Stimulated activated effector memory CD8-positive, alpha-beta T cell treated with anti-CD3 and anti-CD28 coated beads, Interleukin-12 subunit alpha, Interleukin-12 subunit beta, amount 100 ng/mL, for 72 hours (primary cell): ENCODE measurements around the gene CPSF3.
A peak's percentile ranks its signal among the peaks of the same experiment; 100 is the strongest.

Experiments used
- ATAC-seq: fragments of 150-1000 bp; cut with Tn5 transposase; 2 replicates; pipeline ENCODE4 v1.10.0; 2021
- DNase-seq, 2 donors: peaks; one replicate each; pipeline ENCODE4 v3.0.0; 2021 to 2022; ENCODE audit warnings: low spot score in 2 of 2
- H3K27ac Mint-ChIP-seq: one replicate; pipeline ENCODE4 v1.8.0; 2022; ENCODE audit warnings: mild to moderate bottlenecking, mixed read lengths
- H3K36me3 Mint-ChIP-seq: one replicate; pipeline ENCODE4 v1.8.0; 2022; ENCODE audit warnings: mild to moderate bottlenecking, mixed read lengths
- H3K4me1 Mint-ChIP-seq: one replicate; pipeline ENCODE4 v1.8.0; 2022; ENCODE audit warnings: mixed read lengths
- H3K4me3 Mint-ChIP-seq: one replicate; pipeline ENCODE4 v1.8.0; 2022; ENCODE audit warnings: mild to moderate bottlenecking, mixed read lengths
- H3K9me3 Mint-ChIP-seq: one replicate; pipeline ENCODE4 v1.8.0; 2022; ENCODE audit warnings: mixed read lengths

CPSF3 gene

DNA sequence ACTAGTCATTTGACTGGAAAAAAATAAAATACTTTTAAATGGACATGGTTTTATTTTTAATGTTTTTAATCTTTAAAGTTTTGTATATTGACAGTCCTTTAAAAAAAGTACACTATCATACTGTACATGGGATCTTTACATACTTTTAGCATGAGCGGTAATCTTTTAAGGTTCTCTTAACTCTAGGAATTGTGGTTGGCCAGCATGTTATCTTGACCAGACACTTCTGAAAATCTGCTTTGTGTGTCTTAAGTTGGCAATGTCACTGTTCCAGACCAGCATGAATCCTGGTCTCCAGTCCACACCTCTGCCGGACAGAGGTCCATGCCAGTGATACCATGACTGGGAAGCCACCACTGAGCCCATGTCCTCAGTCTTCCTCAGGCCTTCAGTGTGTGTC is 17.8 kb upstream of the CPSF3 start:
- DNase-seq (no peak), ATAC-seq (no peak)
- no peak overlapping the region for H3K27ac Mint-ChIP-seq
- H3K4me1 Mint-ChIP-seq = peaks cover 8% of the 10 kb centered on the region
- H3K36me3 Mint-ChIP-seq = peaks cover 42% of the 10 kb centered on the region
- H3K4me3 Mint-ChIP-seq = no peak overlapping the region
- H3K9me3 Mint-ChIP-seq = no peaks in the 10 kb centered on the region

DNA sequence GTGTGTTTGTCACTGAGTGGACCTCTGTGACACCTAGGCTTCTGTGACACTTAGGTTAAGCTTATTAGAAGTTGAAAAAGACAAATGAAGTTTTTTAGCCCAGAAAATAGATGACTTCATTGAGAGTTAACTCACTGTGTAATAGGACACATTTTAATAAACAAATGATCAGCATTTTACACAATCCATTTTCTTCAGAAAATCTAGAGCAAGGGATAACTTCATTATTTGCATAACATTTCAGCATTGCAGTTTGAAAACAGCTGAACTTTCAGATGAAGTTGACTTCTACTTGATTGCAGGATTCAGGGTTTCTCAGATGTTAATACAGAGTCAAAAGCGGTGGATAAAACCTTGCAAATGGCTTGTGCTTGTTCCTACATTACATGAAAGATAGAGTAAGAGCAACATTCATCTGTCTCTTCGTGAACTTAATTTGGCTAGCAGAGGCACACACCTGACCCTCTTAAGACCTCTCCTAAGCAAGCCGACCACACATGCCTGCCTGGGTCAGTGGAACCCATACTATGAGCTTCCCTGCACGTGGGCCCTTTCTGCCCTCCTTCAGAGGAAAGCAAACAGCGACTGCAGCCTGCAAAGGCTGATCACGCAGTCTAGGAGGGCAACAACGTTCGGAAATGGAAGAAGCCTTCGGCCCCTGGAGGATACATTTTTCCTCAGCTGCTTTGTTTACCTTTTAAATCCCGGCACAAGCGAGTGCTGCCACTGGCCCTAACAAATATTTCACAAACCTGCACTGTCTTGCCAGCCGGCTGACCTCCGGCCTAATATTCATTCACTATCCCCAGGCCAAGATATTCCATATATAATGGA is 16.7 kb upstream of the CPSF3 start:
- Mint-ChIP-seq H3K27ac (no peak overlapping the region), H3K9me3 (no peaks in the 10 kb centered on the region), H3K4me1 (no peaks in the 10 kb centered on the region), H3K4me3 (no peak overlapping the region), H3K36me3 (peaks cover 53% of the 10 kb centered on the region)
- DNase-seq = no peak
- ATAC-seq = no peak

DNA sequence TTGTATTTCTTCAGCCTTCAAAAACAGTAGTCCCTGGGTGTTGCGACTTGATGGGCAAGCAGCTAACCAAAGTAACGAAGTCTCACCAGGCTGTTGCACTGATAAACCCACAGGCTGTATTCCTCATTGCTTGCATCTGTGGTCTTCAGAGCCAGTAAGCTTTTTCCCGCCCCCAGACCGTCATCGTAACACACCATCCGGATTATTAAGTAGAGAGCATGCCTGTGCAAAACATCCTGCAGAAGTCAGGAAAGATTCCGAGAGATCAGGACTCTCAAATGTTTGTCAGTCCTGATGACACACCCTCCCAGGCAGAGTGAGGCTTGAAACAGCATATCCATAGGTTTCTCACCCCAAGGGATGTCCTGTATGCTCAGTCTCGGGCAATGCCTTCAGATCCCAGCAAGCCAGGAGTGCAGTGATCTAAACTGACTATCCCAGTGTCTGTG is 16.1 kb upstream of the CPSF3 start:
- Mint-ChIP-seq H3K9me3 (no peaks in the 10 kb centered on the region), H3K4me3 (no peak overlapping the region), H3K4me1 (no peaks in the 10 kb centered on the region), H3K27ac (peak overlapping the region; percentile 70), H3K36me3 (peaks cover 59% of the 10 kb centered on the region)
- ATAC-seq = no peak
- no peak for DNase-seq

DNA sequence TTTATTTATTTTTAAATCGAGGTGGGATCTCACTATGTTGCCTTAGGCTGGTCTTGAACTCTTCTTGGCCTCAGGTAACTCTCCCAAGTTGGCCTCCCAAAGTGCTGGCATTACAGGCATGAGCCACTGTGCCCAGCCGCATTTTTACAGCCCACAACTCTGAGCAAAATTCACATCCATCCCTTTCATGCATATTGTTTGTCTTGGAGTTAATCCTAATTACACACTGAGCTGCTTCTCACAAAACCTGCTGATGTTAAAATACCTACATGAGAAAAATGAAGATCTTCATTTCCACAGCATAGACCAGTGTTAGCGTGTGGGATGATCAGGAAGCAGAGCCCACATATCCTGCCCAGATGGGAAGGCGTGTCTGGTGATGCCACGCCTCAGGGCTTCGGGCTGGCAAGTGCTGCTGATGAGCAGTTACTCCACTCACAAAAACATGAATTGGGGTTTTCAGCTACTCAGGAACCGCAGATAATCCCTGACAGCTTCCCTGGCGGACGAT is 14.8 kb upstream of the CPSF3 start:
- ATAC-seq (no peak), DNase-seq (no peak)
- Mint-ChIP-seq H3K36me3 (peaks cover 68% of the 10 kb centered on the region), H3K9me3 (no peaks in the 10 kb centered on the region), H3K4me1 (peaks cover 2% of the 10 kb centered on the region), H3K4me3 (no peak overlapping the region), H3K27ac (no peak overlapping the region)

DNA sequence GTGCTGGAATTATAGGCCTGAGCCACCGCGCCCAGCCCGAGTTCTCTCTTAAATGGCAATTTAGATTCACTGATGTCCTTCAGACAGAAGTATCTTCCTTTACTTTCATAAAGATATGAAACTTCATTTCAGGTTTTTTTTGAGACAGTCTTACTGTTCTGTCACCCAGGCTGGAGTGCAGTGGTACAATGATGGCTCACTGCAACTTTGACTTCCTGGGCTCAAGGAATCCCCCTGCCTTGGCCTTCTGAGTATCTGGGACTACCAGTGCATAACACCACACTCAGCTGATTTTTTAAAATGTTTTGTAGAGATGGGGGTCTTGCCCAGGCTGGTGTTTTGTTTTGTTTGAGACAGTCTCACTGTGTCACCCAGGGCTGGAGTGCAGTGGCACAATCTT is 13.3 kb upstream of the CPSF3 start:
- Mint-ChIP-seq H3K4me1 (peaks cover 6% of the 10 kb centered on the region), H3K9me3 (no peaks in the 10 kb centered on the region), H3K4me3 (no peak overlapping the region), H3K27ac (no peak overlapping the region), H3K36me3 (peaks cover 80% of the 10 kb centered on the region)
- ATAC-seq = no peak
- DNase-seq = no peak

DNA sequence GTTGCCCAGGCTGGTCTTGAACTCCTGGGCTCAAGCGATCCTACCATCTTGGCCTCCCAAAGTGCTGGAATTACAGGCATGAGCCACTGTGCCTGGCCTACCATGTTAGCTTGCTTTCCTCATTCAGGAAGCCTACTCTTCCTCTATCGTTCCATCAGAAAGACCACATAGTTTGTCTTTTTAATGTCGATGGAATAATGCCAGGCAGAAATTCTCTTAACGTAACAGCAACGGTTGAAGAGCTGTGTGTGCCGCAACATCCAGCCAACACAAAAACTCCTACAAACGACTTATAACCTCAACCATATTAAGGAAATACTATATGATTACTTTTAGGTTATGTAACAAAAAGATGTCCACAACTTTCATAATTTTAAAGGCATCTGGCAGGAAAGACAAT is 10.7 kb upstream of the CPSF3 start:
- no peak overlapping the region for H3K4me3 Mint-ChIP-seq
- no peaks in the 10 kb centered on the region for H3K9me3 Mint-ChIP-seq
- H3K36me3 Mint-ChIP-seq = peaks cover 92% of the 10 kb centered on the region
- DNase-seq (no peak), ATAC-seq (no peak)
- H3K4me1 Mint-ChIP-seq = peaks cover 29% of the 10 kb centered on the region
- H3K27ac Mint-ChIP-seq = no peak overlapping the region

DNA sequence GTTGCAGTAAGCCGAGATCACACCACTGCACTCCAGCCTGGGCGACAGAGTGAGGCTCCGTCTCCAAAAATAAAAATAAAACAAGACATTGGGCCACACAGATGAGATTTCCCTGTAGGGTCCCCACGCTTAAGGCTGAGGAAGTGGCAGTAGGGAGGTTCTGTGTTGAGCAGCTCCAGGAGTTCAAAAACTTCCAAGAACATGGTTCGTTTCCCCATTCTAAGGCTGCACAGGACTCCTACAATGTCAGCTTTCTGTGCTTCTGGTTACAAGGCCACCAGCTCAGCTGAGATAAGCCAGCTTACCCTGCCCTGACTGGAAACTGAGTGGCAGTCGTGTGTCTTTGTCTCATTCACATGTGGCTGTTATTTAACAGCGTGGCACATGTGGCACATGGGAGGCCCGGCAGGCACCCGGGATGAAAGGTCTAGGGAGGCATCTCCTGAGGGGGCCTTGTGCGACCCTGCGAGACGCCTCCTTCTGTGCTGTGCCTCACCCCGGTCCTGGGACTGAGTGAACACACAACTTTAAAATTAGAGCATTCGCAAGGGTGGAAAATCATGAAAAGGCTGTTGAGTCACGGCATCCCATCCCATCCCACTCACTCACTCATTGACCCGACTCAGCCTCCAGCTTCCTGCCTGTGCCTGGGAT is 7.8 kb upstream of the CPSF3 start:
- DNase-seq (no peak), ATAC-seq (no peak)
- Mint-ChIP-seq H3K4me3 (no peak overlapping the region), H3K27ac (peak overlapping the region; percentile 43), H3K36me3 (peaks cover 83% of the 10 kb centered on the region), H3K9me3 (no peaks in the 10 kb centered on the region), H3K4me1 (peaks cover 56% of the 10 kb centered on the region)

DNA sequence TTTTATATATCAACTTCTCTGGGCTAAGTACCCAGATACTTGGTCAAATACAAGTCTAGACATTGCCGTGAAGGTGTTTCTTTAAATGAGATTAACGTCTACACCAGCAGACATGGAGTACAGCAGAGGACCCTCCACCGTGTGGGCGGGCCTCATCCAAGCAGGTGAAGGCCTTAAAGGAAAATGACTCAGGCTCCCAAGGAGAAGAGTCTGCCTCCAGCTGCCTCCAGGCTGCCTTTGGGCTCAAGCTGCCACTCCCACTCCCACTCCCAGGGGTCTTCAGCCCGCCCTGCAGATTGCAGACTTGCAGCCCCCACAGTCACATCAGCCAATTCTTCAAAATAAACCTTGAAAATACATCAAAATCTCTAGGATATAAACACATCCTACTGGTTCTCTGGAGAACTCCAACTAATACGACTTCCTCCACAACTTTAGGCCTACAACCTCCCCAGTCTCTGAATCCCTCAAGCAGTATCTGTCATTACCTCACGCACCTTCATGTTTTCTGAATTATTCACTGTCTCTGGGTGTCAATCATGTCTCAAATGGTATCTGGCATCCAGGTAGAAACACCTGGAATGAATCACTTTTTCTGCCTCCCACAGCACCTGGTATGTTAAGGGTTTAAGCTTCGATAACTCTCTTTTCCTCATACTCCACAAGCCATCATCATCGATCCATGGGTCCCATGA is 7.0 kb upstream of the CPSF3 start:
- peaks cover 80% of the 10 kb centered on the region for H3K36me3 Mint-ChIP-seq
- DNase-seq (no peak), ATAC-seq (no peak)
- H3K9me3 Mint-ChIP-seq = no peaks in the 10 kb centered on the region
- H3K27ac Mint-ChIP-seq = peak overlapping the region; percentile 88
- no peak overlapping the region for H3K4me3 Mint-ChIP-seq
- H3K4me1 Mint-ChIP-seq = peaks cover 58% of the 10 kb centered on the region

DNA sequence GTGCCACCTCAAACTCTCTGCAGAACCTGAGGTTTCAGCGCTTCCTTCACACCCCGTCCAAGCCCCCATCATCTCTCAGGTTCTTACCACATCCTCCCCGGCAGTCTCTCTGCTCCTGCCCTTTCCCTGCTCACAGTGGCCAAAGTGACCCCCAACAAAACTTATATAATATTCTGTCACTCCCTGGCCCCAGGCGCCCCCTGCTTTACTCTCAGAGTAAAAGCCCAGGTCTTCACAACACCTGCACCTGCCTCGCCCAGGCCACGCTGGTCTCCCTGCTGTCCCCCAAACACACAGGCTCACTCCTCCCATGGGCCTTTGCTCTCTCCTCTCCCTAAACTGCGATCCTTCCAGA is 6.5 kb upstream of the CPSF3 start:
- ATAC-seq = peak; percentile 42
- peak overlapping the region; percentile 88 for H3K27ac Mint-ChIP-seq
- no peaks in the 10 kb centered on the region for H3K9me3 Mint-ChIP-seq
- H3K4me3 Mint-ChIP-seq = no peak overlapping the region
- no peak for DNase-seq
- peaks cover 63% of the 10 kb centered on the region for H3K4me1 Mint-ChIP-seq
- peaks cover 80% of the 10 kb centered on the region for H3K36me3 Mint-ChIP-seq

DNA sequence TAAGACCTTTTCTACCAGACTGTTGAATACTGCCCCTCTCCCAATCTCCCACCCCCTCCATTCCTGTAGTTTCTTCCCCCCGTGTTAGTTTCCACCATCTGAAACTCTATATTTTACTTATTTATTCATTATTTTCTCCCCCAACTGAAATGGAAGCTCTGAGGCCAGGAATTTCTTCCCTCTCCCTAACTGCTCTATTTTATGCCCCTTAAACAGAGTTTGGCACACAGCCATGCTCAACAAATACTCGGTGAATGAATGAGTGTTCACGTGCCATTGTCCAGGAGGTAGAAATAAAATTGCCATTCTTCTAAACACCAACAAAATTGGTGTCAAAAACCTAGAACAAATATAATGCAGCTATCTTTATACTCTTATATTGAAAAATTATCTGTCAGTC is 5.7 kb upstream of the CPSF3 start:
- Mint-ChIP-seq H3K27ac (peak overlapping the region; percentile 88), H3K9me3 (no peaks in the 10 kb centered on the region), H3K4me3 (no peak overlapping the region), H3K36me3 (peaks cover 80% of the 10 kb centered on the region), H3K4me1 (peaks cover 71% of the 10 kb centered on the region)
- DNase-seq = no peak
- no peak for ATAC-seq

DNA sequence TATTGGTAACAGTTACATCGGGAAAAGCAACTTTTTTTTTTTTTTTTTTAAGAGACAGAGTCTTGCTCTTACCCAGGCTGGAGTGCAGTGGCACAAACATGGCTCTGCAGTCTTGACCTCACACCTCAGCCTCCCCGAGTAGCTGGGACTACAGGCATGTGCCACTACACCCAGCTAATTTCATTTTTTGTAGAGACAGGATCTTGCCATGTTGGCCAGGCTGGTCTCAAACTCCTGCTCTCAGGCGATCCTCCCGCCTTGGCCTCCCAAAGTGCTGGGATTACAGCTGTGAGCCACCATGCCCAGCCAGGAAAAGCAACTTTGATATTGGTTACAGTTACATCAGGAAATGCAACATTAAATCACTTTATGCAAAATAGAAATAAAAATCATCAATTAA is 4.7 kb upstream of the CPSF3 start:
- DNase-seq (no peak), ATAC-seq (no peak)
- Mint-ChIP-seq H3K4me3 (no peak overlapping the region), H3K27ac (peak overlapping the region; percentile 17), H3K9me3 (no peaks in the 10 kb centered on the region), H3K36me3 (peaks cover 84% of the 10 kb centered on the region), H3K4me1 (peaks cover 71% of the 10 kb centered on the region)

DNA sequence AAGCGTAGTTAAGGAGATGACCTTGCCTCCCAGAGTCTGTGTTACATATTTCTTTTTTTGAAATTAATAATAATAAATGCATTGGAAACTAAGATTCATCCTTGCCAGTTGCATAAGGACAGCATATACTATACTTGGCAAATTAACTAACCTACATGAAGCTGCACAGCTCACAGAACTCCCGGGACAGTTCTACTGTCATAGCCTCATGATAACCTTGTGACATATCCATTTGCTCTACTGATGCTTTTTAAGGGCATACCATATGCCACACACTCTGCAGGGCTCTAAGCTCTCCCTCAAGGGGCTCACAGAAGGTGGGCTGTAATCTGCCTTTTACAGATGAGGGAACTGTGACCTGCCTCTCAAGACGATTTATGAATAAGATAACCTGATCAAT is 3.9 kb upstream of the CPSF3 start:
- Mint-ChIP-seq H3K4me3 (no peak overlapping the region), H3K4me1 (peaks cover 67% of the 10 kb centered on the region), H3K27ac (no peak overlapping the region), H3K36me3 (peaks cover 78% of the 10 kb centered on the region), H3K9me3 (no peaks in the 10 kb centered on the region)
- no peak for ATAC-seq
- no peak for DNase-seq

DNA sequence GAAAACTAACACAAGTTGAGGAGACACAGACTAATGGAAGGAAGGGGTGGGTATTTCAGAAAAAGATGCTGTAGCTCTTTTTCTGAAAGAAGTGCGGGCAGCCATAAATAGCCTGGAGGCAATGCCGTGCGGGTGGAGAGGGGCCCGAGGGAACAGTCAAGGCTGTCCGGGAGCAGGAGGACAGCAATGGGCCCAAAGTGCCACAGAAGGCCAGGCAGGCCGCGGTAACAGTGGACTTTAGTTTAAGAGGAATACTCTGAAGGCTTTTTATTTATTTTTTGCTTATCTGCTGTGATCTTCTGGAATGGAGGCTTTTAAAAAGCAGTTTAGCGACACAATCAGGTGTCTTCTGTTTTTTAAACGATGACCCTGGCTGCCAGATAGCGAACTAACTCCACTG is 3.0 kb upstream of the CPSF3 start:
- ATAC-seq (no peak), DNase-seq (no peak)
- H3K36me3 Mint-ChIP-seq = peaks cover 68% of the 10 kb centered on the region
- H3K4me3 Mint-ChIP-seq = peak overlapping the region; percentile 5
- peaks cover 67% of the 10 kb centered on the region for H3K4me1 Mint-ChIP-seq
- H3K27ac Mint-ChIP-seq = no peak overlapping the region
- H3K9me3 Mint-ChIP-seq = no peaks in the 10 kb centered on the region

DNA sequence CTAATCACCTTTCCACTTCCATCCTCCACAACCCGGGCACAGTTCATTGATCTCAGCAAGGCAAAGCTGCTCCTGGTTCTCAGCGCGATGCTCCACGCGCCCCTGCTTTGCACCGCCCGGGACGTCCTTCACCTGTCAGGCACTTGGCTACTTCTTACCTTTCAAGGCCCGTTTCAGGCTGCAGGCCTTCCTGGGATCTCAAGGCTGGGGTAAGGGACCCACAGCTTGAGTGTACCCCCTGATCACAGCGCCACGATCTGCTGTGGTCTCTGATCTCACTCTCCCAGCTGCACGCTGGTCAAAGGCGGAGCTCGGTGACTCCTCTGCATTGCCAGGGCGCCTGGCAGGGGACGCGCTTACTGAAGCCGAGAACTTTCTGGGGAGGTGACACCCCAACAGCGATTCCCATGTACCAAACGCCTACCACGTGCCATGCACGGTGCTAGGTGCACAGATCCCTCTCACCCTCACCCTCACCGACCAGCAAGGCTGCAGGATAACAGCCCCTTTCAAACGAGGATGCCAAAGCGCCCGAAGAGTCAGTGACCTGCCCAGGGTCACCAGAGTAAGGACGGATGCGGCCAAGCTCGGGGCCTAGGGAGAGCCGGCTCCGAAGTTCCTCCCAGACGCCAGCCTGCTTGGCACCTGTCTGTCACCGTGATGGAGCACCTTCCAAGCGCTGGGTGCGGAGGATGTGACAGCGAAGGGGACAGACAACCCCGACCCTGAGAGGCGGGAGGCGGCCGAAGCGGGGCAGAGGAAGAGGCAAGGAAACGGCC is 944 bp upstream of the CPSF3 start:
- H3K27ac Mint-ChIP-seq = no peak overlapping the region
- ATAC-seq = peak; percentile 64
- no peaks in the 10 kb centered on the region for H3K9me3 Mint-ChIP-seq
- peaks cover 50% of the 10 kb centered on the region for H3K36me3 Mint-ChIP-seq
- H3K4me1 Mint-ChIP-seq = peaks cover 47% of the 10 kb centered on the region
- peak; percentile 46 to 76 for DNase-seq
- H3K4me3 Mint-ChIP-seq = no peak overlapping the region

DNA sequence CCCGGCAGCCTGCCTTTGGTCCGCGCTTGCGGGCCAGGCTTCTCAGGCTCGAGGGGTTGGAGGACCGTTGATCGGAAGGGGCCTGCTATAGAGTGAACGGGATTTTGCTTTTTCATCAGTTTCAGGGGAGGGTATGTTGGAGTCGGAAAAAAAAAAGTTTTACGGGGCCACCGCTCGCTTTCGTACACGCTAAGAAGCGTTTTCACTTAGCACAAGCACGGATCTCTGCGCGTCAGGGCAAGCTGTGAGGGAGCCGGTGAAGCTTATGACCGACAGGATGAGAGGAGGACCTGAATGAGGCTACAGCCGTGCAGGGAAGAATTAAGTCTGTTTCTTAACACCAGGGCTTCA is 443 bp downstream of the CPSF3 start:
- Mint-ChIP-seq H3K4me1 (peaks cover 34% of the 10 kb centered on the region), H3K36me3 (peaks cover 43% of the 10 kb centered on the region), H3K4me3 (no peak overlapping the region), H3K27ac (no peak overlapping the region), H3K9me3 (no peaks in the 10 kb centered on the region)
- no peak for DNase-seq
- peak; percentile 29 for ATAC-seq
